SK-N-SH (cell line): ENCODE measurements around the gene FBXW8. TPM values are rescaled to one million over a fixed set of nuclear protein-coding genes. Genes with fewer than 3 reads are reported as not detected.

ENCODE experiments used
- CTCF ChIA-PET: fragments of 300-600, 350-600 bp; formaldehyde crosslinking; extraction: SDS; loops from one replicate; lab custom pipeline; 2021; lab: Yijun Ruan, JAX
- POLR2A ChIA-PET: fragments of 350-600 bp; sonication (Branson Sonifier 250); formaldehyde crosslinking; extraction: SDS; loops from one replicate; lab custom pipeline; 2020; ENCODE audit warnings: antibody characterized with exemption, inconsistent platforms; lab: Yijun Ruan, JAX
- DNase-seq: peaks from one replicate; pipeline ENCODE4 v3.0.0; 2012
- H2AFZ ChIP-seq: fragments of 200-600 bp; sonication (generic); 2 replicates; pipeline ENCODE4 v1.8.1; 2016; ENCODE audit warnings: antibody characterized with exemption, mild to moderate bottlenecking, low read depth
- H3F3A ChIP-seq: fragments of 200-600 bp; sonication (generic); replicated peaks from 2 replicates; pipeline ENCODE3; 2016; ENCODE audit warnings: antibody characterized with exemption, mild to moderate bottlenecking; ENCODE audit not compliant: insufficient read depth
- H3K27ac ChIP-seq, 2 experiments: fragments of 200-500 bp in 1 of 2; fragments of 200-600 bp in 1 of 2; sonication (Bioruptor generic) in 1 of 2; sonication (generic), shearing (Covaris generic) in 1 of 2; 2 replicates each; pipeline versions ENCODE4 v1.5.1 to v1.6.1; 2014 to 2016; ENCODE audit warnings: low read depth in 2 of 2, inconsistent platforms in 1 of 2, low read length in 1 of 2, mild to moderate bottlenecking in 1 of 2, mixed read lengths in 1 of 2
- H3K27me3 ChIP-seq: fragments of 200-600 bp; sonication (generic), shearing (Covaris generic); 2 replicates; pipeline ENCODE4 v1.6.1; 2016; ENCODE audit warnings: mixed run types; ENCODE audit not compliant: insufficient read depth
- H3K36me3 ChIP-seq, 2 experiments: fragments of 200-500 bp in 1 of 2; fragments of 200-600 bp in 1 of 2; sonication (Bioruptor generic) in 1 of 2; sonication (generic) in 1 of 2; replicated peaks in 1 of 2; 2 replicates each; pipeline versions ENCODE3 to v1.5.1; 2014 to 2016; ENCODE audit warnings: low read length in 1 of 2, mild to moderate bottlenecking in 1 of 2; ENCODE audit not compliant: insufficient read depth in 2 of 2, control insufficient read depth in 1 of 2
- H3K4me1 ChIP-seq, 2 experiments: fragments of 200-500 bp in 1 of 2; fragments of 200-600 bp in 1 of 2; sonication (Bioruptor generic) in 1 of 2; sonication (generic), shearing (Covaris generic) in 1 of 2; 2 replicates each; pipeline versions ENCODE4 v1.5.1 to v1.6.1; 2014 to 2016; ENCODE audit warnings: low read depth in 1 of 2, low read length in 1 of 2, mixed run types in 1 of 2; ENCODE audit not compliant: insufficient read depth in 2 of 2, control insufficient read depth in 1 of 2
- H3K4me2 ChIP-seq: fragments of 200-600 bp; sonication (generic), shearing (Covaris generic); 2 replicates; pipeline ENCODE4 v1.6.1; 2017; ENCODE audit warnings: mixed run types
- H3K4me3 ChIP-seq, 2 experiments: fragments of 200-500 bp in 1 of 2; fragments of 200-600 bp in 1 of 2; sonication (Bioruptor generic) in 1 of 2; sonication (generic), shearing (Covaris generic) in 1 of 2; 2 replicates each; pipeline versions ENCODE4 v1.5.1 to v1.8.1; 2014 to 2016; ENCODE audit warnings: low read depth in 2 of 2, inconsistent platforms in 1 of 2, low read length in 1 of 2, mild to moderate bottlenecking in 1 of 2, mixed read lengths in 1 of 2, moderate library complexity in 1 of 2
- H3K79me2 ChIP-seq: fragments of 200-600 bp; sonication (generic); 2 replicates; pipeline ENCODE4 v1.8.1; 2017; ENCODE audit warnings: mild to moderate bottlenecking; ENCODE audit not compliant: insufficient read depth
- H3K9ac ChIP-seq: fragments of 200-600 bp; sonication (generic); 2 replicates; pipeline ENCODE4 v1.6.1; 2017; ENCODE audit warnings: mixed run types
- H3K9me2 ChIP-seq: fragments of 200-600 bp; sonication (generic); 2 replicates; pipeline ENCODE4 v1.6.1; 2017; ENCODE audit warnings: mixed run types
- H3K9me3 ChIP-seq: fragments of 200-600 bp; sonication (generic); 2 replicates; pipeline ENCODE4 v1.6.1; 2017; ENCODE audit warnings: mixed run types, mild to moderate bottlenecking, moderate library complexity
- H4K20me1 ChIP-seq: fragments of 200-600 bp; sonication (generic); 2 replicates; pipeline ENCODE4 v1.6.1; 2017; ENCODE audit warnings: mild to moderate bottlenecking, mixed run types; ENCODE audit not compliant: insufficient read depth
- ELF1 ChIP-seq: IDR thresholded peaks from 2 replicates; pipeline ENCODE4 v1.4.0; 2012
- EZH2phosphoT487 ChIP-seq: fragments of 200-600 bp; sonication (generic); IDR thresholded peaks from 2 replicates; pipeline ENCODE4 v1.6.1; 2017; ENCODE audit warnings: low read depth, mixed run types, mild to moderate bottlenecking, antibody characterized with exemption, moderate library complexity, borderline replicate concordance
- FOSL2 ChIP-seq: IDR thresholded peaks from 2 replicates; pipeline ENCODE4 v1.4.0; 2012; ENCODE audit warnings: low read depth, mild to moderate bottlenecking, moderate library complexity, borderline replicate concordance
- FOXJ3 ChIP-seq: sonication (generic); formaldehyde crosslinking; IDR thresholded peaks from 2 replicates; pipeline ENCODE4 v1.5.1; 2020; ENCODE audit warnings: mild to moderate bottlenecking, missing genetic modification reagents
- GATA2 ChIP-seq: sonication (generic); formaldehyde crosslinking; IDR thresholded peaks from 2 replicates; pipeline ENCODE4 v1.5.0; 2020; ENCODE audit warnings: mild to moderate bottlenecking, missing genetic modification reagents
- JUND ChIP-seq: IDR thresholded peaks from 2 replicates; pipeline ENCODE4 v1.4.0; 2012
- MAX ChIP-seq: IDR thresholded peaks from 2 replicates; pipeline ENCODE4 v1.4.0; 2012; ENCODE audit warnings: low read depth
- MEF2A ChIP-seq: IDR thresholded peaks from 2 replicates; pipeline ENCODE4 v1.4.0; 2012; ENCODE audit warnings: low read depth, borderline replicate concordance
- MXI1 ChIP-seq: IDR thresholded peaks from 2 replicates; pipeline ENCODE4 v1.6.1; 2012; ENCODE audit warnings: mild to moderate bottlenecking, low read depth, low read length, improper control_type of control experiment
- NRF1 ChIP-seq: IDR thresholded peaks from 2 replicates; pipeline ENCODE4 v1.6.1; 2012; ENCODE audit warnings: low read depth, mild to moderate bottlenecking, low read length
- RAD21 ChIP-seq: IDR thresholded peaks from 2 replicates; pipeline ENCODE4 v1.6.1; 2012; ENCODE audit warnings: mild to moderate bottlenecking, low read length
- REST ChIP-seq: IDR thresholded peaks from 2 replicates; pipeline ENCODE4 v1.6.1; 2012; ENCODE audit warnings: mild to moderate bottlenecking, low read depth, low read length, moderate library complexity
- RFX5 ChIP-seq: IDR thresholded peaks from 2 replicates; pipeline ENCODE4 v1.6.1; 2012; ENCODE audit warnings: mild to moderate bottlenecking, improper control_type of control experiment, low read length
- RXRA ChIP-seq: IDR thresholded peaks from 2 replicates; pipeline ENCODE4 v1.4.0; 2012; ENCODE audit warnings: low read depth, mild to moderate bottlenecking, borderline replicate concordance
- SIN3A ChIP-seq: IDR thresholded peaks from 2 replicates; pipeline ENCODE4 v1.6.1; 2012; ENCODE audit warnings: low read depth, mild to moderate bottlenecking, low read length, moderate library complexity, borderline replicate concordance
- USF1 ChIP-seq: IDR thresholded peaks from 2 replicates; pipeline ENCODE4 v1.4.0; 2012; ENCODE audit warnings: low read depth, borderline replicate concordance
- USF2 ChIP-seq: fragments of 150-350 bp; IDR thresholded peaks from 2 replicates; pipeline ENCODE4 v1.6.1; 2017; ENCODE audit warnings: antibody characterized with exemption, low read length, low read depth, borderline replicate concordance
- YY1 ChIP-seq: IDR thresholded peaks from 2 replicates; pipeline ENCODE4 v1.4.0; 2012; ENCODE audit warnings: low read depth, mild to moderate bottlenecking
- WGBS: methylation state at CpG from one replicate; pipeline ENCODE4 v1.1.6; 2017; ENCODE audit warnings: low lambda C conversion rate; 5-methylcytosine and 5-hydroxymethylcytosine counted together
- polyA plus RNA-seq, 3 experiments: library from polyadenylated mRNA; depleted of rRNA; stranded (reverse); fragments of >200 nt; gene quantifications; 2 replicates each; pipeline ENCODE4 v1.2.3, GENCODE V29; 2012

FBXW8 gene
- polyA plus RNA-seq, 1 of the 3 experiments (the other 2 are of a cell fraction), result 15.6 TPM

- CTCF ChIA-PET, result interaction anchor here (3.3 kb wide), 1 partner anchor 11 kb away, joined by 19 read pairs; no protein-coding TSS in a partner anchor
- no peak for TF ChIP-seq GATA2
- TF ChIP-seq FOXJ3 (CRISPR knock-in tag), result no peak
- no peak for TF ChIP-seq ELF1
- no peak for TF ChIP-seq SIN3A
- TF ChIP-seq MAX, result no peak
- no peak for TF ChIP-seq MEF2A
- no peak for TF ChIP-seq RXRA
- no peak for TF ChIP-seq RFX5
- no peak for TF ChIP-seq FOSL2
- TF ChIP-seq USF1, result no peak
- no peak for TF ChIP-seq RAD21
- TF ChIP-seq YY1, result no peak
- no peak for TF ChIP-seq EZH2phosphoT487
- no peak for TF ChIP-seq REST
- no peak for TF ChIP-seq USF2
- no peak for TF ChIP-seq NRF1
- no peak for TF ChIP-seq MXI1
- no peak for TF ChIP-seq JUND
- TF ChIP-seq, all 33 proteins: peak for 0
- no peak overlapping the region for H3K27ac ChIP-seq
- H3K9me2 ChIP-seq, result no peaks in the 10 kb centered on the region
- H3K4me1 ChIP-seq, result peaks cover 0 to 8% of the 10 kb centered on the region in 2 experiments; a peak in 1 of 4 replicates
- H3K4me2 ChIP-seq, result no peak overlapping the region
- 52% methylated on average over 3 of the region's 4 CpGs for WGBS
- H4K20me1 ChIP-seq, result no peaks in the 10 kb centered on the region
- H3K79me2 ChIP-seq, result no peaks in the 10 kb centered on the region
- H3F3A ChIP-seq, result no peaks in the 10 kb centered on the region
- peaks cover 23% of the 10 kb centered on the region for H3K27me3 ChIP-seq
- no peaks in the 10 kb centered on the region for H3K36me3 ChIP-seq
- H3K9ac ChIP-seq, result no peak overlapping the region
- no peak overlapping the region for H2AFZ ChIP-seq
- no peak overlapping the region for H3K4me3 ChIP-seq
- H3K9me3 ChIP-seq, result no peaks in the 10 kb centered on the region
- POLR2A ChIA-PET, result no interaction called here
- DNase-seq, result no peak
Observed at GRCh38 chr12:116874324-116874995, 36.3 kb upstream of the FBXW8 start.
